ENCODE measurements around the gene NSG2.

Gene NSG2

DNA sequence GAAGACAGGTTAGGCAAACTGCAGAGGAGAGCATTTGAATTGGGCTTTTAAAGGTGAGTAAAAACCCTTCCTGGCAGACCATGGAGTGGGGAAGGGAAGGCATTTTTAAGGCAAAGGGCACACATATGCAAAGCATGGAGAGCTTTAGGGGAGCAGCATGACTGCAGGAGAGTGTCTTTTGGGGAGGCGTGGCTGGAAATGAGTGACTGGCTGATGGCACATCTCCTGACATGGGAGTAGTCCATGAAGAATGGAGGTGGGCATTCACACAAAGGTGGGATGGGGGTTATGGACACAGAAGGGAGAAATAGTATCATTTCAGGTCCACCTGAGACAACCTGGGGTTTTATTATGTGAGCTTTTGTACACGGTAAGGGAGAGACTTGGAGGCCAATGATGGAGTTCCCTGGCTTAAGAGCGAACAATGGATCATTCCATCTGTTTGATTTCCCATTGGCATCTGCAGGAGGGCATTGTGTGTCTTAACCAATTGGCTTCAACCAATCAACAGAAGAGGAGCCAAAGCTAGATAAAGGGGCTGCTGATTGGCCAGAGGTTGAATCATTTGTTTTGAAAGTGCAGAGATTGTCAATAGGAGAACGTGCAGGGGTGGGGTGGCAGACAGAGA lies 2.1 kb downstream of the NSG2 start:
- TF ChIP-seq, protein P1, sequence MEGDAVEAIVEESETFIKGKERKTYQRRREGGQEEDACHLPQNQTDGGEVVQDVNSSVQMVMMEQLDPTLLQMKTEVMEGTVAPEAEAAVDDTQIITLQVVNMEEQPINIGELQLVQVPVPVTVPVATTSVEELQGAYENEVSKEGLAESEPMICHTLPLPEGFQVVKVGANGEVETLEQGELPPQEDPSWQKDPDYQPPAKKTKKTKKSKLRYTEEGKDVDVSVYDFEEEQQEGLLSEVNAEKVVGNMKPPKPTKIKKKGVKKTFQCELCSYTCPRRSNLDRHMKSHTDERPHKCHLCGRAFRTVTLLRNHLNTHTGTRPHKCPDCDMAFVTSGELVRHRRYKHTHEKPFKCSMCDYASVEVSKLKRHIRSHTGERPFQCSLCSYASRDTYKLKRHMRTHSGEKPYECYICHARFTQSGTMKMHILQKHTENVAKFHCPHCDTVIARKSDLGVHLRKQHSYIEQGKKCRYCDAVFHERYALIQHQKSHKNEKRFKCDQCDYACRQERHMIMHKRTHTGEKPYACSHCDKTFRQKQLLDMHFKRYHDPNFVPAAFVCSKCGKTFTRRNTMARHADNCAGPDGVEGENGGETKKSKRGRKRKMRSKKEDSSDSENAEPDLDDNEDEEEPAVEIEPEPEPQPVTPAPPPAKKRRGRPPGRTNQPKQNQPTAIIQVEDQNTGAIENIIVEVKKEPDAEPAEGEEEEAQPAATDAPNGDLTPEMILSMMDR (IDR thresholded peaks at IDR 0.05): no peak
- Histone ChIP-seq H2AFZ (no peak overlapping the region), H3K4me1 (no peaks in the 10 kb centered on the region), H3K79me2 (no peaks in the 10 kb centered on the region), H3K4me2 (ENCODE audit: low read length) (no peak overlapping the region), H3K9me3 (ENCODE audit: control insufficient read depth, low read length) (no peaks in the 10 kb centered on the region), H3K9ac (no peak overlapping the region), H3K36me3 (ENCODE audit: control insufficient read depth, insufficient read depth, low read length) (no peaks in the 10 kb centered on the region), H3K27ac (no peak overlapping the region), H3K27me3 (ENCODE audit: control insufficient read depth, insufficient read depth, low read length) (no peaks in the 10 kb centered on the region), H3K4me3 (ENCODE audit: low read depth, low read length) (no peak overlapping the region)

DNA sequence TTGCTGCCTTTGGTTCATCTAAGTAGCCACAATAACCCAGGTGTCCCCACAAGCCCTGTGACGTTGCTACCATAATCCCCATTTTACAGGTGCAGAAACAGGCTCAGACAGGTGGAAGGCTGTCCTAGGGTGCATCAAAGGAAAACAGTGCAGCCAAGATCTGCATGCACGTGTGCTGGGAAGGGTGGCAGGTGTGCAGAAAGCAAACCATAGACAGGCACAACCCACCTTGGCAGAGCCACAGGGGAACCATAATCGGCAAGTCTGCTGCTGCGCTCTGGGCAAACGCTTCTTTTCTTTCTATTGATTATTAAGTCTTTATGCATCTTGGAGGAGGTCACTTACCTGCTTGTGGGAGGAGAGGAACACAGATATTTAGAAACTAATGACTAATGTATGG lies 7.1 kb downstream of the NSG2 start:
- H3K4me1 ChIP-seq: no peaks in the 10 kb centered on the region
- TF ChIP-seq, protein P1 (IDR thresholded peaks at IDR 0.05): no peak
- H3K4me3 ChIP-seq (ENCODE audit: low read depth, low read length): no peak overlapping the region
- no peaks in the 10 kb centered on the region for H3K79me2 ChIP-seq
- no peak overlapping the region for H2AFZ ChIP-seq
- no peak overlapping the region for H3K4me2 ChIP-seq (ENCODE audit: low read length)
- H3K9ac ChIP-seq: no peak overlapping the region
- no peaks in the 10 kb centered on the region for H3K27me3 ChIP-seq (ENCODE audit: control insufficient read depth, insufficient read depth, low read length)
- H3K36me3 ChIP-seq (ENCODE audit: control insufficient read depth, insufficient read depth, low read length): no peaks in the 10 kb centered on the region
- no peaks in the 10 kb centered on the region for H3K9me3 ChIP-seq (ENCODE audit: control insufficient read depth, low read length)
- no peak overlapping the region for H3K27ac ChIP-seq

DNA sequence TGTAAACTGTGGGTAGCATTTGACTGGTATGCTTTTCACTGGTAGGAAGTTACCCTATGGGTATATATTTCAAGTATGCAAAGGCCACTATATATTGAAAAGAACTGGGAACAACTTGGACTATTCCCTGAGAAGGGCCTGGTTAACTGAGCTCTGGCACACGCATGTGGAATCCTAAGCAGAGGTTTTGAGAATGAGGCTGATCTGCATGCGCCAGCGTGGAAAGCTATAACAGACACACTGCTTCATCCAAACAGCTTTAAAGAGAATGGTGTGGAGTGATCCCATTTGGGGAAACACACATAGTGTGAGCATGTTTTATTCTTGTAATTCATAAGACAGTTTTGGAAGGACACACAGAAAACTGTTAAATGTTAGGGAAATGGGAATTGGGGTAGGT lies 8.4 kb downstream of the NSG2 start:
- no peaks in the 10 kb centered on the region for H3K36me3 ChIP-seq (ENCODE audit: control insufficient read depth, insufficient read depth, low read length)
- H2AFZ ChIP-seq: no peak overlapping the region
- H3K9ac ChIP-seq: no peak overlapping the region
- H3K27me3 ChIP-seq (ENCODE audit: control insufficient read depth, insufficient read depth, low read length): no peaks in the 10 kb centered on the region
- H3K9me3 ChIP-seq (ENCODE audit: control insufficient read depth, low read length): no peaks in the 10 kb centered on the region
- no peaks in the 10 kb centered on the region for H3K4me1 ChIP-seq
- H3K4me2 ChIP-seq (ENCODE audit: low read length): no peak overlapping the region
- H3K4me3 ChIP-seq (ENCODE audit: low read depth, low read length): no peak overlapping the region
- H3K27ac ChIP-seq: no peak overlapping the region
- TF ChIP-seq, protein P1 (IDR thresholded peaks at IDR 0.05): no peak
- no peaks in the 10 kb centered on the region for H3K79me2 ChIP-seq

DNA sequence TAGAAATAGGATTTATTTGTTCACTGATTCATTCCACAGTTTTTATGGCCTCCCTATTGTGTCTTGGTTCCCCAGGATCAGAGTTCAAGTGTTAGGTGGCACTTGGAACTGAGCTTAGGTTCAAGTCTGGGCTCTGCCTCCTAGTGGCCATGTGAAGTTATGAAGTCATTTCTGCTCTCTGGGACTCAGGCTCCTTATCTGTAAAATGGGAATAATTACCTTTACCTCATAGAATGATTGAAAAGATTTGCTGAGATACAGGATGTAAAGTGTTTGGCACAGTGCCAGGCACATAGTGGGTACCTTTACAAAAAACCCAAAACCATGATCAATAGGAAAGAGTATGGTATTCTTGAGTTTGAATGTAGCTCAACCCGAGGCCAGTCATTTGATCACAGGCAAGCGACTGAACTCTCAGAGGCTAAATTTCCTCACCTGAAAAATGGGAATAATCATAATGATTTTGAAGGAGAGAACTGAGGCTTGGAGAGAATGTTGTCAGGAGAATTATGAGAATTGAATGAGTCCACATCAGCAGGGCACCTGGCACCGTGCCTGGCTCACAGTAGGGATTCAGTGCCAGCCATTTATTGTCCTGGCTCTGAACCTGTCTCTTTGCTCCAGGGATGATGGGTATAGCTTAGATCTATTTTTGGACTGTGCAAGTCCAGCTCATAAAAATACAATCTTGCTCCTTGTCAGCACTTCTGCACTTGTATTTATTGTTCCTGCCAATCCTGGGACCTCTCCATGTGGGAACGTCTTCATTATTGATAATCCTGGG lies 10.8 kb downstream of the NSG2 start:
- H3K4me3 ChIP-seq (ENCODE audit: low read depth, low read length): no peak overlapping the region
- no peak overlapping the region for H3K27ac ChIP-seq
- no peaks in the 10 kb centered on the region for H3K36me3 ChIP-seq (ENCODE audit: control insufficient read depth, insufficient read depth, low read length)
- TF ChIP-seq, protein P1 (IDR thresholded peaks at IDR 0.05): no peak
- H3K4me2 ChIP-seq (ENCODE audit: low read length): no peak overlapping the region
- no peak overlapping the region for H2AFZ ChIP-seq
- no peaks in the 10 kb centered on the region for H3K9me3 ChIP-seq (ENCODE audit: control insufficient read depth, low read length)
- no peaks in the 10 kb centered on the region for H3K27me3 ChIP-seq (ENCODE audit: control insufficient read depth, insufficient read depth, low read length)
- H3K9ac ChIP-seq: no peak overlapping the region
- H3K4me1 ChIP-seq: no peaks in the 10 kb centered on the region
- no peaks in the 10 kb centered on the region for H3K79me2 ChIP-seq

Measured in parathyroid adenoma (tissue), 2 donors.